ENCODE results near the gene CA9.

Gene CA9

GRCh38 chr9:35687306-35687705, 13.6 kb downstream of the CA9 start:
- no peak for DNase-seq
- in situ Hi-C loops (cut with HindIII; ENCODE audit: low pct_ligation_motif_present, low pct_unique_long_range_greater_than_20kb, low sequenced_read_pairs) = no loop called here

GRCh38 chr9:35687972-35688557, 14.3 kb downstream of the CA9 start:
- no peak for DNase-seq
- in situ Hi-C loops (cut with HindIII; ENCODE audit: low pct_ligation_motif_present, low pct_unique_long_range_greater_than_20kb, low sequenced_read_pairs) = no loop called here

- in situ Hi-C loops (cut with HindIII; ENCODE audit: low pct_ligation_motif_present, low pct_unique_long_range_greater_than_20kb, low sequenced_read_pairs) = no loop called here
- peak; percentile 35 for DNase-seq
These were observed 15.1 kb downstream of the CA9 start for GRCh38 chr9:35688558-35689541.

GRCh38 chr9:35689542-35690293, 16.0 kb downstream of the CA9 start, which contains the start of gene TPM2:
TSS of gene TPM2 (minus strand) at chr9:35689925. CDS start at chr9:35689817, 108 bp downstream.
- in situ Hi-C loops (cut with HindIII; ENCODE audit: low pct_ligation_motif_present, low pct_unique_long_range_greater_than_20kb, low sequenced_read_pairs) = no loop called here

GRCh38 chr9:35690294-35690613, 16.5 kb downstream of the CA9 start:
- in situ Hi-C loops (cut with HindIII; ENCODE audit: low pct_ligation_motif_present, low pct_unique_long_range_greater_than_20kb, low sequenced_read_pairs) = no loop called here
- no peak for DNase-seq

More at GRCh38 chr9:35689542-35690293, 16.0 kb downstream of the CA9 start, which contains the start of gene TPM2:
- DNase-seq = no peak

- in situ Hi-C loops (cut with HindIII; ENCODE audit: low pct_ligation_motif_present, low pct_unique_long_range_greater_than_20kb, low sequenced_read_pairs) = no loop called here
- DNase-seq = peak; percentile 57
These were observed 17.0 kb downstream of the CA9 start for GRCh38 chr9:35690614-35691333.

- no peak for DNase-seq
- in situ Hi-C loops (cut with HindIII; ENCODE audit: low pct_ligation_motif_present, low pct_unique_long_range_greater_than_20kb, low sequenced_read_pairs) = no loop called here
These were observed 17.6 kb downstream of the CA9 start for GRCh38 chr9:35691334-35691650.

- no peak for DNase-seq
- in situ Hi-C loops (cut with HindIII; ENCODE audit: low pct_ligation_motif_present, low pct_unique_long_range_greater_than_20kb, low sequenced_read_pairs) = no loop called here
These were observed 18.1 kb downstream of the CA9 start for GRCh38 chr9:35691757-35692301.

GRCh38 chr9:35695943-35696401, 22.2 kb downstream of the CA9 start:
- in situ Hi-C loops (cut with HindIII; ENCODE audit: low pct_ligation_motif_present, low pct_unique_long_range_greater_than_20kb, low sequenced_read_pairs) = no loop called here
- DNase-seq = no peak

GRCh38 chr9:35696520-35697215, 22.9 kb downstream of the CA9 start:
- in situ Hi-C loops (cut with HindIII; ENCODE audit: low pct_ligation_motif_present, low pct_unique_long_range_greater_than_20kb, low sequenced_read_pairs) = no loop called here
- peak; percentile 54 for DNase-seq

- in situ Hi-C loops (cut with HindIII; ENCODE audit: low pct_ligation_motif_present, low pct_unique_long_range_greater_than_20kb, low sequenced_read_pairs) = no loop called here
- DNase-seq = no peak
These were observed 23.8 kb downstream of the CA9 start for GRCh38 chr9:35697486-35697885.

GRCh38 chr9:35698231-35698630, 24.5 kb downstream of the CA9 start:
- DNase-seq = no peak
- in situ Hi-C loops (cut with HindIII; ENCODE audit: low pct_ligation_motif_present, low pct_unique_long_range_greater_than_20kb, low sequenced_read_pairs) = no loop called here

GRCh38 chr9:35700031-35700430, 26.3 kb downstream of the CA9 start:
- no peak for DNase-seq
- in situ Hi-C loops (cut with HindIII; ENCODE audit: low pct_ligation_motif_present, low pct_unique_long_range_greater_than_20kb, low sequenced_read_pairs) = no loop called here

GRCh38 chr9:35700942-35701341, 27.2 kb downstream of the CA9 start:
- no peak for DNase-seq
- in situ Hi-C loops (cut with HindIII; ENCODE audit: low pct_ligation_motif_present, low pct_unique_long_range_greater_than_20kb, low sequenced_read_pairs) = no loop called here

GRCh38 chr9:35702696-35703095, 29.0 kb downstream of the CA9 start:
- DNase-seq = no peak
- in situ Hi-C loops (cut with HindIII; ENCODE audit: low pct_ligation_motif_present, low pct_unique_long_range_greater_than_20kb, low sequenced_read_pairs) = no loop called here

GRCh38 chr9:35703906-35704672, 30.4 kb downstream of the CA9 start:
- DNase-seq = no peak
- in situ Hi-C loops (cut with HindIII; ENCODE audit: low pct_ligation_motif_present, low pct_unique_long_range_greater_than_20kb, low sequenced_read_pairs) = no loop called here

- DNase-seq = no peak
- in situ Hi-C loops (cut with HindIII; ENCODE audit: low pct_ligation_motif_present, low pct_unique_long_range_greater_than_20kb, low sequenced_read_pairs) = no loop called here
These were observed 31.6 kb downstream of the CA9 start for GRCh38 chr9:35705372-35705771.
